Small intestine (tissue), 16 donors: ENCODE measurements around the gene MCEE. TPM values are rescaled to one million over a fixed set of nuclear protein-coding genes. Genes with fewer than 3 reads are reported as not detected.
"Not testable (repeated sequence)": the region's sequence is repeated elsewhere in the genome, so short reads cannot be mapped to it uniquely, and the experiment has no call there.

Experiments used
- DNase-seq, 2 donors: peaks; one replicate each; pipeline versions ENCODE4 v3.0.0 to v3.0.0-alpha.2; 2013
- FAIRE-seq: peaks from 2 replicates; lab custom pipeline; 2012; peaks lifted over from hg19 to GRCh38; lab: Jason Lieb, UNC
- H3K27ac ChIP-seq, 3 donors: one replicate each; pipeline ENCODE4 v1.5.1; 2013; ENCODE audit warnings: low read length in 2 of 3, mild to moderate bottlenecking in 2 of 3, control low read depth in 1 of 3, inconsistent platforms in 1 of 3, low read depth in 1 of 3, moderate library complexity in 1 of 3
- H3K27me3 ChIP-seq, 3 donors: one replicate each; pipeline ENCODE4 v1.6.1; 2013; ENCODE audit warnings: low read length in 3 of 3, inconsistent platforms in 1 of 3; ENCODE audit not compliant: control insufficient read depth in 3 of 3, insufficient read depth in 3 of 3
- H3K36me3 ChIP-seq, 3 donors: one replicate each; pipeline ENCODE4 v1.6.1; 2013; ENCODE audit warnings: low read length in 3 of 3, inconsistent platforms in 1 of 3, low read depth in 1 of 3, mild to moderate bottlenecking in 1 of 3, moderate library complexity in 1 of 3; ENCODE audit not compliant: control insufficient read depth in 3 of 3, insufficient read depth in 2 of 3
- H3K4me1 ChIP-seq, 3 donors: one replicate each; pipeline ENCODE4 v1.6.1; 2013; ENCODE audit warnings: low read length in 2 of 3, inconsistent platforms in 1 of 3, low read depth in 1 of 3, mild to moderate bottlenecking in 1 of 3, moderate library complexity in 1 of 3; ENCODE audit not compliant: control insufficient read depth in 3 of 3, insufficient read depth in 2 of 3
- H3K4me3 ChIP-seq, 3 donors: one replicate each; pipeline ENCODE4 v1.5.1; 2013; ENCODE audit warnings: low read length in 3 of 3, control low read depth in 1 of 3, inconsistent platforms in 1 of 3, low read depth in 1 of 3, mild to moderate bottlenecking in 1 of 3, moderate library complexity in 1 of 3
- H3K9me3 ChIP-seq, 2 donors: one replicate each; pipeline ENCODE4 v1.6.1; 2013; ENCODE audit warnings: low read depth in 1 of 2, low read length in 1 of 2; ENCODE audit not compliant: control insufficient read depth in 2 of 2, insufficient read depth in 1 of 2
- WGBS, 3 donors: extraction: QIAGEN DNeasy Blood & Tissue Kit; methylation state at CpG; one replicate each; pipeline ENCODE4 v1.1.7; 2013; 5-methylcytosine and 5-hydroxymethylcytosine counted together
- long read RNA-seq, 10 donors: transcript quantifications; one replicate each; lab custom pipeline, GENCODE V29; 2026
- polyA plus RNA-seq, 4 donors: library from polyadenylated mRNA; stranded (reverse) in 3 of 4; unstranded in 1 of 4; fragments of 200-250 nt in 3 of 4; fragments of 120-200 nt in 1 of 4; gene quantifications; one replicate each; pipeline versions ENCODE4 v1.2.1 to v1.2.3, GENCODE V29; 2013
- donor health status: healthy with polysubstance abuse.
- donor health status: control.
- donor health status: control.
- donor health status: Bipolar disorder and iron deficiency.
- donor health status: healthy.

MCEE gene
- 10 to 100 TPM; 16.3 to 43.6 (median 31.5) TPM for polyA plus RNA-seq
- long read RNA-seq, donor 1: 0 reads
- long read RNA-seq, donor 2, partial matches to known transcripts: 0 of 1 reads
- long read RNA-seq, donor 2, other reads (novel, unspliced or antisense): 0 of 1 reads
- long read RNA-seq, donor 3, partial matches to known transcripts: 0 of 5 reads
- long read RNA-seq, donor 3, other reads (novel, unspliced or antisense): 0 of 5 reads
- long read RNA-seq, donor 4, partial matches to known transcripts: 0 of 2 reads
- long read RNA-seq, donor 4, other reads (novel, unspliced or antisense): 0 of 2 reads
- long read RNA-seq, donor 5, partial matches to known transcripts: 0 of 2 reads
- long read RNA-seq, donor 5, other reads (novel, unspliced or antisense): 0 of 2 reads
- long read RNA-seq, donor 6, partial matches to known transcripts: 0 of 4 reads
- long read RNA-seq, donor 6, other reads (novel, unspliced or antisense): 0 of 4 reads
- long read RNA-seq, donor 7: 0 reads
- long read RNA-seq, donor 8: 0 reads
- long read RNA-seq, donor 9, partial matches to known transcripts: 0 of 1 reads
- long read RNA-seq, donor 9, other reads (novel, unspliced or antisense): 0 of 1 reads
- long read RNA-seq, donor 10, transcript MCEE-201 (3 exons, 835 nt): major isoform, 12 of 138 reads
- long read RNA-seq, donor 10, partial matches to known transcripts: 82 of 138 reads
- long read RNA-seq, donor 10, other reads (novel, unspliced or antisense): 43 of 138 reads

DNA sequence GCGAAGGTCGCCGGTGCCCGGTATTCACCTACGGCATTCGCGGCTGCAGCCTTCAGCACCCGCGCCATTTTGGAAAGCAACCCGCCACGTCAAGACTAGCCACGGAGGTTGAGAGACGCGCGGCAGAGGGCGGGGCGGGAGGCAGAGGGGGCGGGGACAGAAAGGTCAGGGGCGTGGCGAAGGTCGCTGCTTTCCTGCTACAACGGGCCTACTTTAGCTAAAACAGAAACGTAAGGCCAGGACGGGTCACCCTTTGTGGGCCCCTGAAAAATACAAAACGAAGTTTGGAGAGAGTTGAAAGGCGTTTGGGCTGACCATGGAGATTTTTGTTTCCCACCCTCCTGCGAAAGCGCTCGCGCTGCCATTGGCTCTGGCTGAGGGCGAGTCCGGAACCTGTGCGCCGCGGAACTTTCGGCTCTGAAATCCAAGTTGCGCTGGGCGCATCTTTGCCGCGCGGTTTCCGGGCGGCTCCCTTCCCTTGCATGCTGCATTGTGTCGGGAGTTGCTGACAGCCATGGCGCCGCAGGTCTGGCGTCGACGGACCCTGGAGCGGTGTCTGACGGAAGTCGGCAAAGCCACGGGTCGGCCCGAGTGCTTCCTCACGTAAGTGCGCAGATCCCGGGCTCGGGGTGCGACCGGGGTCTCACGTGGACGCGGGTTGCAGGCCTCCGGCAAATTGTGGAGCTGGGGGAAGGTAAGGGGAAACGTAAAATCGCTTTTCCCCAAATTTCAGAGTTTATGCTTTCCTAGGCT is at the start of gene MCEE, which contains the start of gene MPHOSPH10:
Gene MCEE (minus strand): TSS at position 78 of the 753 bp plus-strand sequence. CDS start 10 bp downstream, at position 68.
Gene MPHOSPH10 (plus strand): TSS at position 483 of the 753 bp plus-strand sequence. CDS start 32 bp downstream, at position 515.
- Histone ChIP-seq H3K9me3 (no peaks in the 10 kb centered on the region), H3K36me3 (peaks cover 2 to 7% (median 5%) of the 10 kb centered on the region in 3 donors), H3K4me1 (peaks cover 0 to 2% (median 2%) of the 10 kb centered on the region in 3 donors), H3K4me3 (peak within 1 kb of the TSS; percentile 70 to 95 (median 86)), H3K27ac (peak within 1 kb of the TSS; percentile 87 to 91 (median 91)), H3K27me3 (no peaks in the 10 kb centered on the region)
- FAIRE-seq (no peak), DNase-seq (peak; percentile 92 to 96)
- WGBS, 3 donors: 0% methylated on average over 67 of the region's 67 CpGs

DNA sequence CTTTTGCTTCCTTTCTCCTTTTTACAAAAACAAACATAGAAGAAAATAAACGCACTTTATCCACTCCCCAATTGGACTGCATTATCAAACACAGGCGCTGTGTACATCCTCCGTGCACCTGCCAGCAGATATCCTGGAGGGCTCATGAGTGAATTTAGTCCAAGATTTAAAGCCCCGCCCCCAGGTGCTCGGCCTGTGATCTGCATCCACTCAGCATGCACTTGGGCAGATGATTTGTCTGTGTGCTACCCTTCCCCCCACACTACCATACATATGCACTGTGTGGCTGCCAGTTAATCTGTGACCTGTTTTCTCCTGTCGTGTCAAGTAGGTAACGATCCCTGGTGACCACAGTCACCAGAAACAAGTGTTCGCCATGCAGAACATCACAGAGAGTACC is 48.8 kb upstream of the MCEE start:
- H3K4me3 ChIP-seq, FAIRE-seq, H3K27ac ChIP-seq, H3K9me3 ChIP-seq, H3K27me3 ChIP-seq, DNase-seq, H3K4me1 ChIP-seq, H3K36me3 ChIP-seq: not testable (repeated sequence)
- 48 to 78% (median 70%) methylated on average over 8 of the region's 8 CpGs for WGBS, 3 donors

DNA sequence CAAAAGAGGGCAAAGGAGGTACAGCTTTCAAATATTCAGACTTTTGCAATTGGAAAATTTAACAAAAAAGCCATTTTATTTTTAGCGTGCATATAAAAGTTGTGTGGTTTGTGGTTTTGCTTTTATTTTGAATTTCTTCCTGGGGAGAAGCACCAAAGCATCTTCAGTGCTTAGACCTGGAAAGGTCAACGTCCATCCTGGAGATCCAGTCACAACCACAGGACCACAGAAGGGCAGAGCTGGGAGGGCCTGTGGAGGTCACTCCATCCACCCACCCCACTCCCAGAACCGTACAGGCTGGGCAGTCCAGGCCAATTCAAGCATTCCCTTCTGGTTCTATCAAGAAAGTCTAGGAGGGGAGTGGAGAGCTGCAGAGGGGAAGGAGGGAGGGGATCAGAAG is 44.2 kb upstream of the MCEE start:
- Histone ChIP-seq H3K4me3 (no peak overlapping the region), H3K36me3 (no peaks in the 10 kb centered on the region), H3K9me3 (no peaks in the 10 kb centered on the region), H3K27me3 (no peaks in the 10 kb centered on the region), H3K4me1 (no peaks in the 10 kb centered on the region), H3K27ac (no peak overlapping the region)
- WGBS, 3 donors: 66 to 71% (median 66%) methylated on average over 3 of the region's 3 CpGs
- no peak for FAIRE-seq
- DNase-seq: no peak

DNA sequence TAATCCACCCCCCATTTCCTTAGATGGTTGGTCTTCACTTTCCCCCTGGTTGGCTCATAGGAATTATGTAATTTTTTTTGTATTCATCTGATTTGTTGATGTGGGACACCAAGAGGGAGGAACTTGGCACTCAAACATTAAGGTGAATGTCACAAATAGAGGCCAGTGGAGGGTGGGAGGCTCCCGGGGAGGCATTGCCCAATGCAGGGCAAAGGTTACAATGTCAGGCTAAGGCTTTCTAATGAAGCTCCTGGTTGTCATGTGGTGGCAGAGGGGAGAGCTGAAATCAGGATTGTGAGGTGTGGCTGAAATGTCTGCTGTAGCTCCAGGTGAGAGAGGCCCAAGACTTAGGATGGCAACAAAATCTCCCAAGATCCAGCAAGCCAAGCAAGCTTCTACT is 43.1 kb upstream of the MCEE start:
- H3K27me3 ChIP-seq: no peaks in the 10 kb centered on the region
- no peak overlapping the region for H3K27ac ChIP-seq
- H3K4me1 ChIP-seq: no peaks in the 10 kb centered on the region
- no peaks in the 10 kb centered on the region for H3K9me3 ChIP-seq
- FAIRE-seq (no peak), DNase-seq (peak in 1 of 2 donors; percentile 34)
- no peaks in the 10 kb centered on the region for H3K36me3 ChIP-seq
- H3K4me3 ChIP-seq: no peak overlapping the region
- WGBS, 3 donors: 21 to 54% (median 27%) methylated on average over 1 of the region's 1 CpG

DNA sequence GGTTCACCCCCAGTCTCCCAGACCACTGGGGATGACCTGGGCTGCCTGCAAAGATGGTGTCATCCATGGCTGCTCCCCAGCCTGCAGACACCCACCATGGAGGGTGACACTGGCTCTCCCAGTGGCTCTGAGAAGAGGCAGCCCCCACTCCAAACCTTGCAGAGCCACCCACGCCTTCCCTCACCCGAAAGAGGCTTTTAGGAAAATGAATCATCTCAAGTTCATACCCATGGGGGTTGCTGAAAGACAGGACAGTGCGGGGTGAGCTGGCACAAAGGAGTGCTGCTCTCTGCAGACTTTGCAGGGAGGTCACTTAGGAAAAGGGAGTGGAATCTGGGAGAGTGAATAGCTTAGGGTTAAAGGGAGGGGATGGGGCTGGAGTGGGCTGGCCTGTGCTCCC is 36.8 kb upstream of the MCEE start:
- no peaks in the 10 kb centered on the region for H3K36me3 ChIP-seq
- no peaks in the 10 kb centered on the region for H3K9me3 ChIP-seq
- no peak overlapping the region for H3K27ac ChIP-seq
- no peak for DNase-seq
- H3K27me3 ChIP-seq: no peaks in the 10 kb centered on the region
- WGBS, 3 donors: 71 to 79% (median 72%) methylated on average over 3 of the region's 3 CpGs
- no peak overlapping the region for H3K4me3 ChIP-seq
- FAIRE-seq: no peak
- H3K4me1 ChIP-seq: no peaks in the 10 kb centered on the region

DNA sequence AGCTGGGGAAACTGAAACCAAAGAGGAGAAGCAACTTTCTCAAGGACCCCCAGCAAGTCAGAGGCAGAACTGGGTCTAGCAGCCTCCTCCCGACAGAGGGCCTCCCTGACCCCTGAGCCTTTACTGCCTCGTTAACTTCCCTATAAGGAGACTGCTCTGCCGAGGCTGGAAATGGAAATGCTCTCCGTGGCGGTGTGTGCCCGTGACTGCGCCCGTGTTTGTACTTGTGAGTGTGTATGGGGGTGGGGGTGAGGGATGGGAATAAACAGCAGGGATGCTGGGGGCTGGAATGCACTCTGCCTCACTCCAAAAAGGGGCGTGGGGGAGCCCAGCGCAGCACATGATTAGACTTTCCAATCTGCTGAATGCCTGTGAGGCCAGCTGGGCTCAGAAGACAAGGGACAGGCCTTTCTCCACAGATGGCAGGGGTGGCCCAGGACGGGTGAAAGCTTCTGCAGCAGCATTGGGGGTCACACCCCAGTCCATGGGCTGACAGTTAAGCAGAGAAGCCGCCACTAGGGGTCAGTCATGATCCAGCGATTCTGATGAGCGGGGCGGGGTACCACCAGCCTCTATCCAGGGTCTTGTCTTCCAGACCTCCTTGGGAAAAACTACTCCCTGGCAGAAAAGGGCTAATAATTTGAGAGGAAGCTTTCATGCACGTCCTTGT is 27.2 kb upstream of the MCEE start:
- Histone ChIP-seq H3K36me3 (no peaks in the 10 kb centered on the region), H3K4me3 (peak overlapping the region in 1 of 3 donors; percentile 11), H3K27me3 (peaks cover 0 to 3% (median 0%) of the 10 kb centered on the region in 3 donors), H3K9me3 (no peaks in the 10 kb centered on the region), H3K27ac (no peak overlapping the region), H3K4me1 (no peaks in the 10 kb centered on the region)
- DNase-seq (peak; percentile 29 to 61), FAIRE-seq (no peak)
- WGBS, 3 donors: 5 to 10% (median 9%) methylated on average over 16 of the region's 16 CpGs

DNA sequence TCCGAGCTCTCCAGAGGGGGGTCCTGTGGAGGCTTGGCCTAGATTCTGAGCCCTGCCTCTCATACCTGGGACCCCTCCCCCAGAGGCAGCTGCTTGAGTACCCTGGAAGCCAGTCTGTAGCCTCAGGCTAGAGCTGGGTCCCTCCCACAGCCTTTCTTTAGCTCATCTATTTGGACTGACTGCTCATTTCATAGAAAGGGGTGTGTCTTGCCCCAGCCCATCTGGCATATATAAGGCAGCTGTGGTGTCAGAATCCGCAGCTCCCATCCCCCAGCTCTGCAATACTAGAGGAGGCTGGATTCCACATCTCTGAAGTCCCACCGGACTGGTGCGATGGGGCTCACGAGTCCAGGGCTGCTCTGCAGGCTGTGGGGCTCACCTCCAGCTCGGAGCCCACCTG is 26.5 kb upstream of the MCEE start:
- Histone ChIP-seq H3K4me3 (no peak overlapping the region), H3K27ac (no peak overlapping the region), H3K9me3 (no peaks in the 10 kb centered on the region), H3K36me3 (no peaks in the 10 kb centered on the region), H3K27me3 (peaks cover 0 to 3% (median 0%) of the 10 kb centered on the region in 3 donors), H3K4me1 (no peaks in the 10 kb centered on the region)
- DNase-seq: peak in 1 of 2 donors; percentile 12
- FAIRE-seq: no peak
- WGBS, 3 donors: 50 to 72% (median 67%) methylated on average over 6 of the region's 6 CpGs
